SK-N-SH (cell line): Measurements from ENCODE around the gene MVB12B. TPM values are rescaled to one million over a fixed set of nuclear protein-coding genes. Genes with fewer than 3 reads are reported as not detected.

Source experiments
- CTCF ChIA-PET: fragments of 300-600, 350-600 bp; formaldehyde crosslinking; extraction: SDS; loops from one replicate; lab custom pipeline; 2021; lab: Yijun Ruan, JAX
- POLR2A ChIA-PET: fragments of 350-600 bp; sonication (Branson Sonifier 250); formaldehyde crosslinking; extraction: SDS; loops from one replicate; lab custom pipeline; 2020; ENCODE audit warnings: antibody characterized with exemption, inconsistent platforms; lab: Yijun Ruan, JAX
- DNase-seq: peaks from one replicate; pipeline ENCODE4 v3.0.0; 2012
- H2AFZ ChIP-seq: fragments of 200-600 bp; sonication (generic); 2 replicates; pipeline ENCODE4 v1.8.1; 2016; ENCODE audit warnings: antibody characterized with exemption, mild to moderate bottlenecking, low read depth
- H3F3A ChIP-seq: fragments of 200-600 bp; sonication (generic); replicated peaks from 2 replicates; pipeline ENCODE3; 2016; ENCODE audit warnings: antibody characterized with exemption, mild to moderate bottlenecking; ENCODE audit not compliant: insufficient read depth
- H3K27ac ChIP-seq, 2 experiments: fragments of 200-500 bp in 1 of 2; fragments of 200-600 bp in 1 of 2; sonication (Bioruptor generic) in 1 of 2; sonication (generic), shearing (Covaris generic) in 1 of 2; 2 replicates each; pipeline versions ENCODE4 v1.5.1 to v1.6.1; 2014 to 2016; ENCODE audit warnings: low read depth in 2 of 2, inconsistent platforms in 1 of 2, low read length in 1 of 2, mild to moderate bottlenecking in 1 of 2, mixed read lengths in 1 of 2
- H3K27me3 ChIP-seq: fragments of 200-600 bp; sonication (generic), shearing (Covaris generic); 2 replicates; pipeline ENCODE4 v1.6.1; 2016; ENCODE audit warnings: mixed run types; ENCODE audit not compliant: insufficient read depth
- H3K36me3 ChIP-seq, 2 experiments: fragments of 200-500 bp in 1 of 2; fragments of 200-600 bp in 1 of 2; sonication (Bioruptor generic) in 1 of 2; sonication (generic) in 1 of 2; replicated peaks in 1 of 2; 2 replicates each; pipeline versions ENCODE3 to v1.5.1; 2014 to 2016; ENCODE audit warnings: low read length in 1 of 2, mild to moderate bottlenecking in 1 of 2; ENCODE audit not compliant: insufficient read depth in 2 of 2, control insufficient read depth in 1 of 2
- H3K4me1 ChIP-seq, 2 experiments: fragments of 200-500 bp in 1 of 2; fragments of 200-600 bp in 1 of 2; sonication (Bioruptor generic) in 1 of 2; sonication (generic), shearing (Covaris generic) in 1 of 2; 2 replicates each; pipeline versions ENCODE4 v1.5.1 to v1.6.1; 2014 to 2016; ENCODE audit warnings: low read depth in 1 of 2, low read length in 1 of 2, mixed run types in 1 of 2; ENCODE audit not compliant: insufficient read depth in 2 of 2, control insufficient read depth in 1 of 2
- H3K4me2 ChIP-seq: fragments of 200-600 bp; sonication (generic), shearing (Covaris generic); 2 replicates; pipeline ENCODE4 v1.6.1; 2017; ENCODE audit warnings: mixed run types
- H3K4me3 ChIP-seq, 2 experiments: fragments of 200-500 bp in 1 of 2; fragments of 200-600 bp in 1 of 2; sonication (Bioruptor generic) in 1 of 2; sonication (generic), shearing (Covaris generic) in 1 of 2; 2 replicates each; pipeline versions ENCODE4 v1.5.1 to v1.8.1; 2014 to 2016; ENCODE audit warnings: low read depth in 2 of 2, inconsistent platforms in 1 of 2, low read length in 1 of 2, mild to moderate bottlenecking in 1 of 2, mixed read lengths in 1 of 2, moderate library complexity in 1 of 2
- H3K79me2 ChIP-seq: fragments of 200-600 bp; sonication (generic); 2 replicates; pipeline ENCODE4 v1.8.1; 2017; ENCODE audit warnings: mild to moderate bottlenecking; ENCODE audit not compliant: insufficient read depth
- H3K9ac ChIP-seq: fragments of 200-600 bp; sonication (generic); 2 replicates; pipeline ENCODE4 v1.6.1; 2017; ENCODE audit warnings: mixed run types
- H3K9me2 ChIP-seq: fragments of 200-600 bp; sonication (generic); 2 replicates; pipeline ENCODE4 v1.6.1; 2017; ENCODE audit warnings: mixed run types
- H3K9me3 ChIP-seq: fragments of 200-600 bp; sonication (generic); 2 replicates; pipeline ENCODE4 v1.6.1; 2017; ENCODE audit warnings: mixed run types, mild to moderate bottlenecking, moderate library complexity
- H4K20me1 ChIP-seq: fragments of 200-600 bp; sonication (generic); 2 replicates; pipeline ENCODE4 v1.6.1; 2017; ENCODE audit warnings: mild to moderate bottlenecking, mixed run types; ENCODE audit not compliant: insufficient read depth
- CTCF ChIP-seq: fragments of 200-600 bp; sonication (generic); IDR thresholded peaks from 2 replicates; pipeline ENCODE4 v1.6.1; 2017; ENCODE audit warnings: antibody characterized with exemption, mild to moderate bottlenecking, moderate library complexity
- ELF1 ChIP-seq: IDR thresholded peaks from 2 replicates; pipeline ENCODE4 v1.4.0; 2012
- EP300 ChIP-seq, 2 experiments: IDR thresholded peaks; 2 replicates each; pipeline versions ENCODE4 v1.4.0 to v1.6.1; 2012; ENCODE audit warnings: borderline replicate concordance in 1 of 2, low read depth in 1 of 2, low read length in 1 of 2
- FOXM1 ChIP-seq: IDR thresholded peaks from 2 replicates; pipeline ENCODE4 v1.4.0; 2012; ENCODE audit warnings: low read depth, mild to moderate bottlenecking
- MXI1 ChIP-seq: IDR thresholded peaks from 2 replicates; pipeline ENCODE4 v1.6.1; 2012; ENCODE audit warnings: mild to moderate bottlenecking, low read depth, low read length, improper control_type of control experiment
- NFIC ChIP-seq: IDR thresholded peaks from 2 replicates; pipeline ENCODE4 v1.4.0; 2012; ENCODE audit warnings: borderline replicate concordance
- REST ChIP-seq: IDR thresholded peaks from 2 replicates; pipeline ENCODE4 v1.6.1; 2012; ENCODE audit warnings: mild to moderate bottlenecking, low read depth, low read length, moderate library complexity
- RXRA ChIP-seq: IDR thresholded peaks from 2 replicates; pipeline ENCODE4 v1.4.0; 2012; ENCODE audit warnings: low read depth, mild to moderate bottlenecking, borderline replicate concordance
- SIN3A ChIP-seq: IDR thresholded peaks from 2 replicates; pipeline ENCODE4 v1.6.1; 2012; ENCODE audit warnings: low read depth, mild to moderate bottlenecking, low read length, moderate library complexity, borderline replicate concordance
- SMC3 ChIP-seq: IDR thresholded peaks from 2 replicates; pipeline ENCODE4 v1.6.1; 2012; ENCODE audit warnings: low read depth, low read length, improper control_type of control experiment
- TAF1 ChIP-seq: IDR thresholded peaks from 2 replicates; pipeline ENCODE4 v1.6.1; 2012; ENCODE audit warnings: low read depth, mild to moderate bottlenecking, low read length, moderate library complexity, borderline replicate concordance
- USF2 ChIP-seq: fragments of 150-350 bp; IDR thresholded peaks from 2 replicates; pipeline ENCODE4 v1.6.1; 2017; ENCODE audit warnings: antibody characterized with exemption, low read length, low read depth, borderline replicate concordance
- WGBS: methylation state at CpG from one replicate; pipeline ENCODE4 v1.1.6; 2017; ENCODE audit warnings: low lambda C conversion rate; 5-methylcytosine and 5-hydroxymethylcytosine counted together
- polyA plus RNA-seq, 3 experiments: library from polyadenylated mRNA; depleted of rRNA; stranded (reverse); fragments of >200 nt; gene quantifications; 2 replicates each; pipeline ENCODE4 v1.2.3, GENCODE V29; 2012
- TF ChIP-seq, protein P1 (sequence below): IDR thresholded peaks from 2 replicates; pipeline ENCODE4 v1.4.0; 2012; ENCODE audit warnings: low read depth, borderline replicate concordance

MVB12B gene
- polyA plus RNA-seq, 1 of the 3 experiments (the other 2 are of a cell fraction), result 5.1 TPM

GRCh38 chr9:126499911-126500599 is 173.4 kb downstream of the MVB12B start:
- no peak overlapping the region for H2AFZ ChIP-seq
- no peaks in the 10 kb centered on the region for H3F3A ChIP-seq
- ChIA-PET POLR2A (interaction anchor here (0.7 to 2.2 kb wide), 4 partner anchors 10 to 58 kb away, joined by 3 to 9 read pairs (median 5); no protein-coding TSS in a partner anchor), CTCF (interaction anchor here (0.7 to 16.1 kb wide), 52 partner anchors 9 to 1101 kb away, joined by 3 to 739 read pairs (median 5); partner anchors contain the start of gene MVB12B)
- H3K36me3 ChIP-seq, result peaks cover 0 to 5% of the 10 kb centered on the region in 2 experiments
- H3K4me2 ChIP-seq, result peak overlapping the region; percentile 80
- no peak for TF ChIP-seq TAF1
- TF ChIP-seq SMC3, result no peak
- TF ChIP-seq USF2, result no peak
- no peak for TF ChIP-seq MXI1
- peaks cover 0 to 26% of the 10 kb centered on the region in 2 experiments; a peak in 1 of 4 replicates for H3K4me1 ChIP-seq
- no peaks in the 10 kb centered on the region for H3K9me3 ChIP-seq
- H4K20me1 ChIP-seq, result 0 out of 2 replicates have a peak, but pooled peaks cover 3% of the 10 kb centered on the region
- H3K27ac ChIP-seq, result no peak overlapping the region
- DNase-seq, result no peak
- no peaks in the 10 kb centered on the region for H3K79me2 ChIP-seq
- H3K4me3 ChIP-seq, result peak overlapping the region in 1 of 2 experiments; percentile 45; a peak in 2 of 4 replicates
- no peak overlapping the region for H3K9ac ChIP-seq
- no peaks in the 10 kb centered on the region for H3K27me3 ChIP-seq
- WGBS, result 70% methylated on average over 10 of the region's 20 CpGs
- H3K9me2 ChIP-seq, result no peaks in the 10 kb centered on the region

- no peaks in the 10 kb centered on the region for H3F3A ChIP-seq
- no peak overlapping the region for H2AFZ ChIP-seq
- H3K36me3 ChIP-seq, result peaks cover 0 to 5% of the 10 kb centered on the region in 2 experiments
- ChIA-PET POLR2A (interaction anchor here (0.7 to 2.2 kb wide), 5 partner anchors 17 to 63 kb away, joined by 3 to 9 read pairs (median 4); no protein-coding TSS in a partner anchor), CTCF (interaction anchor here (0.7 to 16.1 kb wide), 43 partner anchors 9 to 951 kb away, joined by 3 to 739 read pairs (median 5); partner anchors contain the start of gene LMX1B)
- no peak overlapping the region for H3K9ac ChIP-seq
- H3K4me1 ChIP-seq, result peaks cover 0 to 26% of the 10 kb centered on the region in 2 experiments; a peak in 1 of 4 replicates
- H3K4me2 ChIP-seq, result no peak overlapping the region
- 36% methylated on average over 27 of the region's 37 CpGs for WGBS
- H3K27me3 ChIP-seq, result no peaks in the 10 kb centered on the region
- 0 out of 2 replicates have a peak, but pooled peaks cover 3% of the 10 kb centered on the region for H4K20me1 ChIP-seq
- H3K9me2 ChIP-seq, result no peaks in the 10 kb centered on the region
- no peak overlapping the region; a peak in 1 of 4 replicates for H3K27ac ChIP-seq
- no peaks in the 10 kb centered on the region for H3K79me2 ChIP-seq
- no peaks in the 10 kb centered on the region for H3K9me3 ChIP-seq
- DNase-seq, result peak; percentile 95
- H3K4me3 ChIP-seq, result peak overlapping the region in 1 of 2 experiments; percentile 54; a peak in 1 of 4 replicates
- no peak for TF ChIP-seq NFIC
- no peak for TF ChIP-seq FOXM1
- no peak for TF ChIP-seq REST
- TF ChIP-seq TAF1, result no peak
- TF ChIP-seq EP300 (IDR thresholded peaks at IDR 0.05; ENCODE audit: borderline replicate concordance in 1 of 2, low read depth in 1 of 2, low read length in 1 of 2), result no peak
- TF ChIP-seq RXRA, result no peak
- TF ChIP-seq CTCF, result peak; percentile 86
- no peak for TF ChIP-seq SIN3A
- TF ChIP-seq, protein P1, sequence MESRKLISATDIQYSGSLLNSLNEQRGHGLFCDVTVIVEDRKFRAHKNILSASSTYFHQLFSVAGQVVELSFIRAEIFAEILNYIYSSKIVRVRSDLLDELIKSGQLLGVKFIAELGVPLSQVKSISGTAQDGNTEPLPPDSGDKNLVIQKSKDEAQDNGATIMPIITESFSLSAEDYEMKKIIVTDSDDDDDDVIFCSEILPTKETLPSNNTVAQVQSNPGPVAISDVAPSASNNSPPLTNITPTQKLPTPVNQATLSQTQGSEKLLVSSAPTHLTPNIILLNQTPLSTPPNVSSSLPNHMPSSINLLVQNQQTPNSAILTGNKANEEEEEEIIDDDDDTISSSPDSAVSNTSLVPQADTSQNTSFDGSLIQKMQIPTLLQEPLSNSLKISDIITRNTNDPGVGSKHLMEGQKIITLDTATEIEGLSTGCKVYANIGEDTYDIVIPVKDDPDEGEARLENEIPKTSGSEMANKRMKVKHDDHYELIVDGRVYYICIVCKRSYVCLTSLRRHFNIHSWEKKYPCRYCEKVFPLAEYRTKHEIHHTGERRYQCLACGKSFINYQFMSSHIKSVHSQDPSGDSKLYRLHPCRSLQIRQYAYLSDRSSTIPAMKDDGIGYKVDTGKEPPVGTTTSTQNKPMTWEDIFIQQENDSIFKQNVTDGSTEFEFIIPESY, result no peak
- TF ChIP-seq ELF1, result no peak
These were observed 174.2 kb downstream of the MVB12B start for GRCh38 chr9:126500600-126501382.
